WERI-Rb-1 (cell line): ENCODE results near the gene SLC2A9.

Source experiments
- DNase-seq: peaks from one replicate; pipeline ENCODE4 v3.0.0-alpha.2; 2020
- H3K27ac ChIP-seq: fragments of 250-450 bp; sonication (Bioruptor Pico); 2 replicates; pipeline ENCODE4 v1.5.1; 2020; ENCODE audit warnings: mild to moderate bottlenecking, moderate library complexity
- H3K27me3 ChIP-seq: fragments of 250-450 bp; sonication (Bioruptor Pico); 2 replicates; pipeline ENCODE4 v1.5.1; 2021; ENCODE audit warnings: mild to moderate bottlenecking, low read depth, moderate library complexity; ENCODE audit not compliant: insufficient read depth, severe bottlenecking
- H3K36me3 ChIP-seq: fragments of 250-450 bp; sonication (Bioruptor Pico); 2 replicates; pipeline ENCODE4 v1.5.1; 2020; ENCODE audit warnings: mild to moderate bottlenecking, moderate library complexity
- H3K4me3 ChIP-seq: 2 replicates; pipeline ENCODE4 v1.5.1; 2011; ENCODE audit warnings: low read depth, mild to moderate bottlenecking, control low read depth, low read length
- H3K9me3 ChIP-seq: fragments of 250-450 bp; sonication (Bioruptor Pico); 2 replicates; pipeline ENCODE4 v1.5.1; 2021; ENCODE audit warnings: mild to moderate bottlenecking, moderate library complexity; ENCODE audit not compliant: severe bottlenecking
- CTCF ChIP-seq: IDR thresholded peaks from 2 replicates; pipeline ENCODE4 v1.5.1; 2011; ENCODE audit warnings: low read depth, mild to moderate bottlenecking, control low read depth, inconsistent platforms, low read length

SLC2A9 gene

GRCh38 chr4:9925750-9926439 is 95.4 kb downstream of the SLC2A9 start:
- no peaks in the 10 kb centered on the region for H3K27me3 ChIP-seq
- H3K9me3 ChIP-seq: no peaks in the 10 kb centered on the region
- no peaks in the 10 kb centered on the region for H3K36me3 ChIP-seq
- no peak for DNase-seq
- no peak overlapping the region for H3K27ac ChIP-seq
- no peak overlapping the region for H3K4me3 ChIP-seq
- TF ChIP-seq CTCF: no peak

- H3K27ac ChIP-seq: no peak overlapping the region
- TF ChIP-seq CTCF: no peak
- H3K4me3 ChIP-seq: no peak overlapping the region
- H3K36me3 ChIP-seq: no peaks in the 10 kb centered on the region
- peak; percentile 77 for DNase-seq
- no peaks in the 10 kb centered on the region for H3K9me3 ChIP-seq
- no peaks in the 10 kb centered on the region for H3K27me3 ChIP-seq
These were observed 96.5 kb downstream of the SLC2A9 start for GRCh38 chr4:9924750-9925149.

- H3K27ac ChIP-seq: no peak overlapping the region
- H3K27me3 ChIP-seq: no peaks in the 10 kb centered on the region
- H3K36me3 ChIP-seq: no peaks in the 10 kb centered on the region
- no peak overlapping the region for H3K4me3 ChIP-seq
- DNase-seq: no peak
- no peaks in the 10 kb centered on the region for H3K9me3 ChIP-seq
- no peak for TF ChIP-seq CTCF
These were observed 98.0 kb downstream of the SLC2A9 start for GRCh38 chr4:9923195-9923812.

- no peak overlapping the region for H3K27ac ChIP-seq
- no peak overlapping the region for H3K4me3 ChIP-seq
- H3K9me3 ChIP-seq: no peaks in the 10 kb centered on the region
- TF ChIP-seq CTCF: no peak
- no peak for DNase-seq
- no peaks in the 10 kb centered on the region for H3K27me3 ChIP-seq
- no peaks in the 10 kb centered on the region for H3K36me3 ChIP-seq
These were observed 100.0 kb downstream of the SLC2A9 start for GRCh38 chr4:9921326-9921725.

DNA sequence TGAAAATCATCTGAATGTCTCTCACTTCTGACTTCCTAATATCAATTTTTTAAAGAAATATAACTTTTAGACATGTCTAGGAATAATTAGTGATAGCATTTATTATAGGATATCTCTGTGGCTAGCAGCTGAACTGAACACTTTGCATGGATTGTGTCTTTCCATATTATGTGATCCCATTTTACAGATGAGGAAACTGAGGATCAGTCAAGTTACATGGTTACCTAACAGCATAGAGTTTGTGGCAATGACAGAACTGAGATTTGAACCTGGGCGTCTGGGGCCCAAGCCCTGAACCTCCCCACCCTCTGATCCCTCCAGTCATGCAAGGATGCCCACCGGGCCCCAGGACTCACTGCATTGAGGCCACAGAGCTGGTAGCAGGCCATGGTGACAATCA is 101.3 kb downstream of the SLC2A9 start:
- no peak for TF ChIP-seq CTCF
- no peaks in the 10 kb centered on the region for H3K27me3 ChIP-seq
- no peak for DNase-seq
- H3K36me3 ChIP-seq: no peaks in the 10 kb centered on the region
- no peak overlapping the region for H3K27ac ChIP-seq
- H3K9me3 ChIP-seq: no peaks in the 10 kb centered on the region
- H3K4me3 ChIP-seq: no peak overlapping the region

DNA sequence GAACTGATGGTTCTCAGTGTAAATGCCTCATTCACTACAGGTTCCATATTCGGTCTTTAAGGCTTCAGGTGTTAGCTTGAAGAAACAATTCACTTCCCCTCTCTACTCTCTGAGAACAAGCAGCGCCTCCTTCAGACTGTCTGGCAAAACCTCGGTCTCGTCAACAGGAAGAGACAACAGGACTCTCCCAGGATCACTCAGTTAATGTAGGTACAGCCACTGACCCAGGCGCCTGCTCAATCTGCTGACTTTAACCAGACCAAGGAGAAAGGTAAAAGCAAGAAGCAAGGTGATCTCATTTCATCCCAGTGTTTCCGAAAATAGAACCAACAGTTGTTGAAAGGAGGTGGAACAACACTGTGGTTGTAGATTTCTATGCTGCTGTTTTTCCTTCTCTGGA is 102.2 kb downstream of the SLC2A9 start:
- H3K36me3 ChIP-seq: no peaks in the 10 kb centered on the region

More for the DNA sequence above, 102.2 kb downstream of the SLC2A9 start:
- H3K9me3 ChIP-seq: no peaks in the 10 kb centered on the region
- peak; percentile 31; the same call in 1 of the 2 replicates for TF ChIP-seq CTCF
- no peak overlapping the region for H3K27ac ChIP-seq
- DNase-seq: no peak
- no peaks in the 10 kb centered on the region for H3K27me3 ChIP-seq
- H3K4me3 ChIP-seq: no peak overlapping the region
